ENCODE measurements around the gene FERMT2. TPM values are rescaled to one million over a fixed set of nuclear protein-coding genes. Genes with fewer than 3 reads are reported as not detected.
A peak's percentile ranks its signal among the peaks of the same experiment; 100 is the strongest.

Gene FERMT2
- total RNA-seq, 1 donor from 2014 or later: 324 TPM

GRCh38 chr14:52873694-52874093 lies 77.2 kb downstream of the FERMT2 start:
- H3K4me3 ChIP-seq (ENCODE audit: insufficient read depth, low read depth, low read length): no peak overlapping the region
- H3K79me2 ChIP-seq (ENCODE audit: insufficient read depth, low read length): peaks cover 23% of the 10 kb centered on the region
- H2AFZ ChIP-seq (ENCODE audit: low read depth, low read length): no peak overlapping the region
- FAIRE-seq (no peak), DNase-seq (ENCODE audit: low read depth) (no peak)
- H3K4me2 ChIP-seq (ENCODE audit: low read length): no peak overlapping the region
- Mint-ChIP-seq H3K27ac (ENCODE audit: unreplicated experiment) (peak overlapping the region; percentile 60), H3K9me3 (ENCODE audit: unreplicated experiment) (no peaks in the 10 kb centered on the region), H3K27me3 (ENCODE audit: low read depth, unreplicated experiment) (no peaks in the 10 kb centered on the region), H3K4me1 (ENCODE audit: low read depth, unreplicated experiment) (peaks cover 61% of the 10 kb centered on the region), H3K4me3 (ENCODE audit: unreplicated experiment) (no peak overlapping the region), H3K36me3 (ENCODE audit: low read depth, unreplicated experiment) (peaks cover 29% of the 10 kb centered on the region)
- peaks cover 94% of the 10 kb centered on the region for H3K36me3 ChIP-seq (ENCODE audit: insufficient read depth, low read length)
- no peak for TF ChIP-seq CTCF (IDR thresholded peaks at IDR 0.05; ENCODE audit: insufficient read depth, low read depth, low read length)
- TF ChIP-seq EZH2 (IDR thresholded peaks at IDR 0.05; ENCODE audit: insufficient read depth, low read length): no peak
- peaks cover 20% of the 10 kb centered on the region for H3K4me1 ChIP-seq (ENCODE audit: insufficient read depth, low read length)
- H3K9me3 ChIP-seq (ENCODE audit: insufficient read depth, low read depth, low read length): no peaks in the 10 kb centered on the region
- no peak overlapping the region for H3K9ac ChIP-seq (ENCODE audit: low read length)
- H3K27ac ChIP-seq (ENCODE audit: low read depth, low read length): no peak overlapping the region
- H4K20me1 ChIP-seq (ENCODE audit: insufficient read depth, low read length): peaks cover 4% of the 10 kb centered on the region
- H3K27me3 ChIP-seq (ENCODE audit: insufficient read depth, low read length): no peaks in the 10 kb centered on the region

- H3K4me2 ChIP-seq (ENCODE audit: low read length): no peak overlapping the region
These were observed 77.8 kb downstream of the FERMT2 start for GRCh38 chr14:52873065-52873464.

More at GRCh38 chr14:52873065-52873464, 77.8 kb downstream of the FERMT2 start:
- H3K27ac Mint-ChIP-seq (ENCODE audit: unreplicated experiment): peak overlapping the region; percentile 60
- peaks cover 17% of the 10 kb centered on the region for H3K4me1 ChIP-seq (ENCODE audit: insufficient read depth, low read length)
- peaks cover 27% of the 10 kb centered on the region for H3K36me3 Mint-ChIP-seq (ENCODE audit: low read depth, unreplicated experiment)
- no peak for TF ChIP-seq EZH2 (IDR thresholded peaks at IDR 0.05; ENCODE audit: insufficient read depth, low read length)
- no peak for TF ChIP-seq CTCF (IDR thresholded peaks at IDR 0.05; ENCODE audit: insufficient read depth, low read depth, low read length)
- no peak for DNase-seq (ENCODE audit: low read depth)
- no peak overlapping the region for H3K27ac ChIP-seq (ENCODE audit: low read depth, low read length)
- no peak overlapping the region for H2AFZ ChIP-seq (ENCODE audit: low read depth, low read length)
- no peak overlapping the region for H3K9ac ChIP-seq (ENCODE audit: low read length)
- peaks cover 95% of the 10 kb centered on the region for H3K36me3 ChIP-seq (ENCODE audit: insufficient read depth, low read length)
- H3K27me3 Mint-ChIP-seq (ENCODE audit: low read depth, unreplicated experiment): no peaks in the 10 kb centered on the region
- FAIRE-seq: no peak
- peaks cover 26% of the 10 kb centered on the region for H3K79me2 ChIP-seq (ENCODE audit: insufficient read depth, low read length)
- no peaks in the 10 kb centered on the region for H3K27me3 ChIP-seq (ENCODE audit: insufficient read depth, low read length)
- no peaks in the 10 kb centered on the region for H3K9me3 ChIP-seq (ENCODE audit: insufficient read depth, low read depth, low read length)
- H4K20me1 ChIP-seq (ENCODE audit: insufficient read depth, low read length): peaks cover 4% of the 10 kb centered on the region
- no peak overlapping the region for H3K4me3 ChIP-seq (ENCODE audit: insufficient read depth, low read depth, low read length)
- no peaks in the 10 kb centered on the region for H3K9me3 Mint-ChIP-seq (ENCODE audit: unreplicated experiment)
- H3K4me1 Mint-ChIP-seq (ENCODE audit: low read depth, unreplicated experiment): peaks cover 56% of the 10 kb centered on the region
- no peak overlapping the region for H3K4me3 Mint-ChIP-seq (ENCODE audit: unreplicated experiment)
